Esophagus muscularis mucosa (tissue), 4 donors: ENCODE measurements around the gene ZNF879.

ENCODE experiments used
- EP300 ChIP-seq: sonication (generic); formaldehyde crosslinking; IDR thresholded peaks from one replicate; pipeline ENCODE4 v1.6.1; 2017; ENCODE audit warnings: antibody characterized with exemption
- POLR2A ChIP-seq: fragments of 450-650 bp; IDR thresholded peaks from one replicate; pipeline ENCODE4 v1.6.1; 2017; ENCODE audit warnings: antibody characterized with exemption, moderate library complexity, mild to moderate bottlenecking, low read depth
- POLR2AphosphoS5 ChIP-seq, 2 donors: sonication (generic); formaldehyde crosslinking; IDR thresholded peaks; one replicate each; pipeline ENCODE4 v1.6.1; 2017; ENCODE audit warnings: antibody characterized with exemption in 2 of 2
- TF ChIP-seq, protein P1 (sequence below), 3 experiments: fragments of 200-600 bp in 2 of 3; fragments of 450-650 bp in 1 of 3; sonication (generic) in 2 of 3; IDR thresholded peaks; one replicate each; pipeline ENCODE4 v1.5.1; 2017 to 2019; ENCODE audit warnings: antibody characterized with exemption in 3 of 3, mild to moderate bottlenecking in 2 of 3, moderate library complexity in 1 of 3

DNA sequence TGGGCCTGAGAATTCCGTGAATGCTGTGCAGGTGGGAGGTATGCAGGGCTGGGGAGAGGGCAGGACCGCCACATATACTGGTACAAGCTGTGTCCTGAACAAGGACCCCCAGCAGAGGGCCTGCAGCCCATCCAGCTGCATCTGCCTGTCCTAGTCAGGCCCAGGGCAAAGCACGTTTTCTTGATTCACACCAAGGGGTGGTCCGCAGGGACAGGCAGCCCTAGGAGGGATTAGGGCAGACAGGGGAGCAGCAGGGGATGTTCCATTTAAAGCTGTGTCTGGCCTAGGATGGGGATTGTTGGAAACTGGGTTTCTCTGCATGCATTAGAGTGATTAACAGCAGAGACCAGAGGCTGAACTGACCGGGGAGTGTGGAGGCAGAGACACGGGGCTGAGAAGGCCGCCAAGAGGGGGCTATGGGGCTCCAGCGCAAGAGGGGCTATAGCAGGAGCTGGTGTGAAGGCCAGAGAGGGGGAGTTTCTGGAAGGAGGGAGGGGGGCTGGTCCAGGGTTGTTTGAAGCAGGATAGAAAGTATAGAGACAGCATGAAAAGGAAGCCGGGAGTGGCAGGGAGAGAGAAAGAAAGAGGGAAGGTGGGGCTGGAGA lies 31.2 kb upstream of the ZNF879 start:
- TF ChIP-seq, protein P1, sequence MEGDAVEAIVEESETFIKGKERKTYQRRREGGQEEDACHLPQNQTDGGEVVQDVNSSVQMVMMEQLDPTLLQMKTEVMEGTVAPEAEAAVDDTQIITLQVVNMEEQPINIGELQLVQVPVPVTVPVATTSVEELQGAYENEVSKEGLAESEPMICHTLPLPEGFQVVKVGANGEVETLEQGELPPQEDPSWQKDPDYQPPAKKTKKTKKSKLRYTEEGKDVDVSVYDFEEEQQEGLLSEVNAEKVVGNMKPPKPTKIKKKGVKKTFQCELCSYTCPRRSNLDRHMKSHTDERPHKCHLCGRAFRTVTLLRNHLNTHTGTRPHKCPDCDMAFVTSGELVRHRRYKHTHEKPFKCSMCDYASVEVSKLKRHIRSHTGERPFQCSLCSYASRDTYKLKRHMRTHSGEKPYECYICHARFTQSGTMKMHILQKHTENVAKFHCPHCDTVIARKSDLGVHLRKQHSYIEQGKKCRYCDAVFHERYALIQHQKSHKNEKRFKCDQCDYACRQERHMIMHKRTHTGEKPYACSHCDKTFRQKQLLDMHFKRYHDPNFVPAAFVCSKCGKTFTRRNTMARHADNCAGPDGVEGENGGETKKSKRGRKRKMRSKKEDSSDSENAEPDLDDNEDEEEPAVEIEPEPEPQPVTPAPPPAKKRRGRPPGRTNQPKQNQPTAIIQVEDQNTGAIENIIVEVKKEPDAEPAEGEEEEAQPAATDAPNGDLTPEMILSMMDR (IDR thresholded peaks at IDR 0.05), result no peak
- TF ChIP-seq EP300 (no peak), POLR2AphosphoS5 (IDR thresholded peaks at IDR 0.05) (no peak), POLR2A (no peak)
